HEK293 (cell line): ENCODE results near the gene DISC1.

Experiments
- CTCF ChIA-PET: fragments of 350-600 bp; formaldehyde crosslinking; extraction: SDS; loops from one replicate; lab custom pipeline; 2021; ENCODE audit warnings: antibody characterized with exemption; lab: Yijun Ruan, JAX
- POLR2A ChIA-PET: fragments of 300-600 bp; formaldehyde crosslinking; extraction: SDS; loops from one replicate; lab custom pipeline; 2020; ENCODE audit warnings: antibody characterized with exemption, inconsistent platforms; lab: Yijun Ruan, JAX
- H3K27ac ChIP-seq: fragments of 200-500 bp; sonication (Bioruptor generic); 2 replicates; pipeline ENCODE4 v1.5.1; 2014; ENCODE audit warnings: low read depth, low read length, control low read depth, inconsistent platforms; ENCODE audit errors: extremely low read depth
- H3K36me3 ChIP-seq, 2 experiments: fragments of 200-500 bp in 1 of 2; sonication (Bioruptor generic) in 1 of 2; 1 replicate in 1 of 2; 2 replicates in 1 of 2; pipeline ENCODE4 v1.5.1; 2014 to 2017; ENCODE audit warnings: inconsistent platforms in 2 of 2, low read length in 2 of 2; ENCODE audit not compliant: control insufficient read depth in 2 of 2, insufficient read depth in 1 of 2
- H3K4me1 ChIP-seq: fragments of 200-500 bp; sonication (Bioruptor generic); 2 replicates; pipeline ENCODE4 v1.5.1; 2014; ENCODE audit warnings: mild to moderate bottlenecking, low read length, inconsistent platforms; ENCODE audit not compliant: control insufficient read depth, insufficient read depth
- H3K4me3 ChIP-seq: 2 replicates; pipeline ENCODE4 v1.5.1; 2011; ENCODE audit warnings: low read depth, mild to moderate bottlenecking, control low read depth, low read length, moderate library complexity
- H3K9me3 ChIP-seq: fragments of 200-500 bp; sonication (Bioruptor generic); 2 replicates; pipeline ENCODE4 v1.5.1; 2014; ENCODE audit warnings: low read depth, low read length, inconsistent platforms; ENCODE audit not compliant: control insufficient read depth, insufficient read depth
- ATF2 ChIP-seq: fragments of 450-650 bp; formaldehyde crosslinking; IDR thresholded peaks from 2 replicates; pipeline ENCODE4 v1.5.1; 2016; ENCODE audit warnings: missing biosample characterization, missing genetic modification characterization, low read depth
- BCL11A ChIP-seq: fragments of 450-650 bp; formaldehyde crosslinking; IDR thresholded peaks from 2 replicates; pipeline ENCODE4 v1.5.1; 2016; ENCODE audit warnings: low read depth, missing biosample characterization, missing genetic modification characterization
- GLI4 ChIP-seq: fragments of 450-650 bp; formaldehyde crosslinking; IDR thresholded peaks from 2 replicates; pipeline ENCODE4 v1.5.1; 2016; ENCODE audit warnings: missing biosample characterization, missing genetic modification characterization
- HOXC10 ChIP-seq: sonication (generic); formaldehyde crosslinking; IDR thresholded peaks from 2 replicates; pipeline ENCODE4 v1.8.1; 2023; ENCODE audit warnings: mild to moderate bottlenecking, missing genetic modification reagents
- INSM2 ChIP-seq: fragments of 450-650 bp; formaldehyde crosslinking; IDR thresholded peaks from 2 replicates; pipeline ENCODE4 v1.5.1; 2016; ENCODE audit warnings: missing biosample characterization, missing genetic modification characterization
- KLF1 ChIP-seq: fragments of 450-650 bp; formaldehyde crosslinking; IDR thresholded peaks from 2 replicates; pipeline ENCODE4 v1.5.1; 2016; ENCODE audit warnings: missing biosample characterization, missing genetic modification characterization
- OVOL3 ChIP-seq: fragments of 450-650 bp; formaldehyde crosslinking; IDR thresholded peaks from 2 replicates; pipeline ENCODE4 v1.5.1; 2016; ENCODE audit warnings: missing biosample characterization, missing genetic modification characterization
- PBX3 ChIP-seq: sonication (generic); formaldehyde crosslinking; IDR thresholded peaks from 2 replicates; pipeline ENCODE4 v1.8.1; 2022; ENCODE audit warnings: mild to moderate bottlenecking, moderate library complexity, missing genetic modification reagents
- PRDM4 ChIP-seq: fragments of 450-650 bp; formaldehyde crosslinking; IDR thresholded peaks from 2 replicates; pipeline ENCODE4 v1.5.1; 2017; ENCODE audit warnings: missing biosample characterization, missing genetic modification characterization
- SETDB1 ChIP-seq: IDR thresholded peaks from one replicate; pipeline ENCODE4 v1.6.1; 2017; ENCODE audit warnings: mild to moderate bottlenecking, low read length, moderate library complexity, mixed read lengths; ENCODE audit not compliant: insufficient read length
- ZBTB11 ChIP-seq: fragments of 450-650 bp; formaldehyde crosslinking; conservative IDR thresholded peaks from 2 replicates; pipeline ENCODE4 v1.5.1; 2016; ENCODE audit warnings: low read depth, missing biosample characterization, missing genetic modification characterization
- ZBTB20 ChIP-seq: fragments of 450-650 bp; formaldehyde crosslinking; IDR thresholded peaks from 2 replicates; pipeline ENCODE4 v1.5.1; 2016; ENCODE audit warnings: missing biosample characterization, missing genetic modification characterization
- ZEB2 ChIP-seq: fragments of 450-650 bp; formaldehyde crosslinking; IDR thresholded peaks from 2 replicates; pipeline ENCODE4 v1.5.1; 2016; ENCODE audit warnings: missing biosample characterization, missing genetic modification characterization
- ZNF214 ChIP-seq: fragments of 450-650 bp; formaldehyde crosslinking; IDR thresholded peaks from 2 replicates; pipeline ENCODE4 v1.5.1; 2017; ENCODE audit warnings: missing biosample characterization, mild to moderate bottlenecking, missing genetic modification characterization, borderline replicate concordance
- ZNF341 ChIP-seq: fragments of 450-650 bp; formaldehyde crosslinking; IDR thresholded peaks from 2 replicates; pipeline ENCODE4; 2016; ENCODE audit warnings: low read depth, missing biosample characterization, missing genetic modification characterization
- ZNF394 ChIP-seq: fragments of 450-650 bp; formaldehyde crosslinking; IDR thresholded peaks from 2 replicates; pipeline ENCODE4 v1.5.1; 2016; ENCODE audit warnings: missing biosample characterization, missing genetic modification characterization, mild to moderate bottlenecking, moderate library complexity, borderline replicate concordance
- ZNF596 ChIP-seq: fragments of 450-650 bp; IDR thresholded peaks from 2 replicates; pipeline ENCODE4 v1.5.0; 2018; ENCODE audit warnings: missing biosample characterization, mild to moderate bottlenecking, missing genetic modification characterization, moderate library complexity
- ZNF654 ChIP-seq: fragments of 450-650 bp; formaldehyde crosslinking; IDR thresholded peaks from 2 replicates; pipeline ENCODE4 v1.5.1; 2016; ENCODE audit warnings: low read depth, missing biosample characterization, missing genetic modification characterization
- ZNF704 ChIP-seq: fragments of 450-650 bp; formaldehyde crosslinking; IDR thresholded peaks from 2 replicates; pipeline ENCODE4 v1.5.1; 2016; ENCODE audit warnings: missing biosample characterization, missing genetic modification characterization
- ZNF707 ChIP-seq: fragments of 450-650 bp; formaldehyde crosslinking; IDR thresholded peaks from 2 replicates; pipeline ENCODE4 v1.5.1; 2016; ENCODE audit warnings: missing biosample characterization, missing genetic modification characterization
- ZNF747 ChIP-seq: fragments of 450-650 bp; formaldehyde crosslinking; IDR thresholded peaks from 2 replicates; pipeline ENCODE4 v1.5.1; 2016; ENCODE audit warnings: missing biosample characterization, missing genetic modification characterization
- ZNF791 ChIP-seq: fragments of 450-650 bp; formaldehyde crosslinking; IDR thresholded peaks from 2 replicates; pipeline ENCODE4 v1.5.1; 2016; ENCODE audit warnings: missing biosample characterization, missing genetic modification characterization

The DISC1 gene

GRCh38 chr1:231879296-231879695, 252.7 kb downstream of the DISC1 start:
- H3K27ac ChIP-seq: no peak overlapping the region
- CTCF ChIA-PET: interaction anchor here (0.6 to 6.3 kb wide), 2 partner anchors 12 to 53 kb away, joined by 3 to 35 read pairs; no protein-coding TSS in a partner anchor

GRCh38 chr1:231882333-231882732, 255.7 kb downstream of the DISC1 start:
- POLR2A ChIA-PET: no interaction called here
- no peaks in the 10 kb centered on the region for H3K9me3 ChIP-seq
- no peak overlapping the region for H3K27ac ChIP-seq
- CTCF ChIA-PET: interaction anchor here (6.3 kb wide), 1 partner anchor 15 kb away, joined by 35 read pairs; no protein-coding TSS in a partner anchor
- no peaks in the 10 kb centered on the region for H3K36me3 ChIP-seq
- TF ChIP-seq ZNF341 (no peak), ATF2 (no peak), ZNF596 (no peak), KLF1 (tag by site-specific recombination) (no peak), ZNF791 (tag by site-specific recombination) (no peak), ZNF704 (tag by site-specific recombination) (no peak)
- H3K4me3 ChIP-seq: no peak overlapping the region
- H3K4me1 ChIP-seq: peaks cover 10% of the 10 kb centered on the region

More at GRCh38 chr1:231879296-231879695, 252.7 kb downstream of the DISC1 start:
- no peak for TF ChIP-seq BCL11A (tag by site-specific recombination)
- TF ChIP-seq ZNF654 (tag by site-specific recombination): no peak
- TF ChIP-seq PRDM4: no peak
- TF ChIP-seq PBX3 (CRISPR knock-in tag): no peak
- no peak for TF ChIP-seq ZNF394
- TF ChIP-seq ZBTB20 (tag by site-specific recombination): no peak
- no peak for TF ChIP-seq INSM2
- H3K36me3 ChIP-seq: no peaks in the 10 kb centered on the region
- H3K4me1 ChIP-seq: no peaks in the 10 kb centered on the region
- H3K9me3 ChIP-seq: no peaks in the 10 kb centered on the region
- no peak overlapping the region for H3K4me3 ChIP-seq
- POLR2A ChIA-PET: no interaction called here

GRCh38 chr1:231882790-231883189, 256.2 kb downstream of the DISC1 start:
- Histone ChIP-seq H3K4me1 (peaks cover 10% of the 10 kb centered on the region), H3K27ac (no peak overlapping the region), H3K36me3 (no peaks in the 10 kb centered on the region), H3K4me3 (no peak overlapping the region), H3K9me3 (no peaks in the 10 kb centered on the region)
- ChIA-PET CTCF (interaction anchor here (0.6 to 6.3 kb wide), 4 partner anchors 14 to 624 kb away, joined by 3 to 35 read pairs (median 3); no protein-coding TSS in a partner anchor), POLR2A (no interaction called here)
- TF ChIP-seq ZNF707 (no peak), ZNF214 (tag by site-specific recombination) (no peak), ZNF747 (tag by site-specific recombination) (no peak), SETDB1 (no peak), GLI4 (no peak), HOXC10 (no peak), OVOL3 (tag by site-specific recombination) (no peak), ZEB2 (tag by site-specific recombination) (no peak), ZBTB11 (tag by site-specific recombination) (no peak)
